ENCODE results near the gene AMZ1.

- TF ChIP-seq CTCF (IDR thresholded peaks at IDR 0.05) (no peak), POLR2A (IDR thresholded peaks at IDR 0.05) (no peak)
Measured at GRCh38 chr7:2666588-2667250, 21.3 kb upstream of the AMZ1 start.

Data from lower leg skin (tissue), 3 donors.